Calu3 (cell line): ENCODE data around the gene NOL9. TPM values are rescaled to one million over a fixed set of nuclear protein-coding genes. Genes with fewer than 3 reads are reported as not detected.

ENCODE experiments used
- BruUV-seq: library from RNA; stranded (reverse); fragments of 400-500 nt; replicated peaks from 2 replicates; lab custom pipeline; 2021; lab: Mats Ljungman, UMichigan
- CTCF ChIA-PET: fragments of 300-600 bp; sonication (Branson Sonifier 250); formaldehyde crosslinking; loops from one replicate; lab custom pipeline; 2022; ENCODE audit warnings: antibody characterized with exemption; lab: Charles Lee
- DNase-seq: peaks from one replicate; pipeline ENCODE4 v3.0.0; 2022
- H3K27ac Mint-ChIP-seq: one replicate; pipeline ENCODE4 v1.8.0; 2022; ENCODE audit warnings: mixed read lengths; ENCODE audit not compliant: unreplicated experiment
- H3K27me3 Mint-ChIP-seq: one replicate; pipeline ENCODE4 v1.8.0; 2022; ENCODE audit warnings: mixed read lengths; ENCODE audit not compliant: unreplicated experiment
- H3K36me3 Mint-ChIP-seq: one replicate; pipeline ENCODE4 v1.8.0; 2022; ENCODE audit warnings: mild to moderate bottlenecking, moderate library complexity, mixed read lengths; ENCODE audit not compliant: insufficient read depth, unreplicated experiment
- H3K4me1 Mint-ChIP-seq: one replicate; pipeline ENCODE4 v1.8.0; 2022; ENCODE audit warnings: mild to moderate bottlenecking, low read depth, mixed read lengths; ENCODE audit not compliant: unreplicated experiment
- H3K4me3 Mint-ChIP-seq: one replicate; pipeline ENCODE4 v1.8.0; 2022; ENCODE audit warnings: mild to moderate bottlenecking, low read depth, moderate library complexity, mixed read lengths; ENCODE audit not compliant: unreplicated experiment
- H3K9me3 Mint-ChIP-seq: one replicate; pipeline ENCODE4 v1.8.0; 2022; ENCODE audit warnings: low read depth, mixed read lengths; ENCODE audit not compliant: unreplicated experiment
- intact Hi-C: fragments of 100-400 bp; cut with micrococcal nuclease; formaldehyde crosslinking; loops from one replicate; pipeline ENCODE4 v1.10.0; 2022; ENCODE audit not compliant: unreplicated experiment
- total RNA-seq: library from RNA; stranded (reverse); gene quantifications from 2 replicates; pipeline ENCODE4 v1.2.3, GENCODE V29; 2022
- TF ChIP-seq, protein P1 (sequence below): fragments of 200-600 bp; IDR thresholded peaks from one replicate; pipeline ENCODE4 v1.8.0; 2022; ENCODE audit warnings: antibody characterized with exemption; ENCODE audit not compliant: unreplicated experiment

NOL9 gene
- total RNA-seq, 1 experiment from 2014 or later, result 30.4 TPM

DNA sequence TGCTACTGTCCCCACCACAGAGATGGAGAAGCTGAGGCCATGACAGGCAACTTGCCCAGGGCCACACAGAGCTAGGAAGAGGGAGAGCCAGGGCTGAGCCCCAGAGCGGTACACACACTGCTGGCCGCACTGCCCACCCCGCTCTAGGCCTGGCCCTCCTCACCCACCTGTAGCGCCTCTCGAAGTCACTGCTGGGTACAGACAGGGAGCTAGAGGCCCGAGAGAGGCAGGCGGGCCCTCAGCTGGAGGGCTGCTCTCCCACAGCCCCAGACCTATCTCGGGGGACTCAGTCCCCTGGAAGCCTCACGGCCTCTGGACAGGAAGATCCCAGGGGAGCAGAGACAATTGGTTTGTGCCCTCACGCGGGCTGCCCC is 45.5 kb downstream of the NOL9 start:
- no peak for DNase-seq
- CTCF ChIA-PET, result no interaction called here
- Mint-ChIP-seq H3K27ac (no peak overlapping the region), H3K4me1 (no peaks in the 10 kb centered on the region), H3K27me3 (peaks cover 22% of the 10 kb centered on the region), H3K36me3 (peaks cover 5% of the 10 kb centered on the region), H3K4me3 (no peak overlapping the region), H3K9me3 (no peaks in the 10 kb centered on the region)
- TF ChIP-seq, protein P1, sequence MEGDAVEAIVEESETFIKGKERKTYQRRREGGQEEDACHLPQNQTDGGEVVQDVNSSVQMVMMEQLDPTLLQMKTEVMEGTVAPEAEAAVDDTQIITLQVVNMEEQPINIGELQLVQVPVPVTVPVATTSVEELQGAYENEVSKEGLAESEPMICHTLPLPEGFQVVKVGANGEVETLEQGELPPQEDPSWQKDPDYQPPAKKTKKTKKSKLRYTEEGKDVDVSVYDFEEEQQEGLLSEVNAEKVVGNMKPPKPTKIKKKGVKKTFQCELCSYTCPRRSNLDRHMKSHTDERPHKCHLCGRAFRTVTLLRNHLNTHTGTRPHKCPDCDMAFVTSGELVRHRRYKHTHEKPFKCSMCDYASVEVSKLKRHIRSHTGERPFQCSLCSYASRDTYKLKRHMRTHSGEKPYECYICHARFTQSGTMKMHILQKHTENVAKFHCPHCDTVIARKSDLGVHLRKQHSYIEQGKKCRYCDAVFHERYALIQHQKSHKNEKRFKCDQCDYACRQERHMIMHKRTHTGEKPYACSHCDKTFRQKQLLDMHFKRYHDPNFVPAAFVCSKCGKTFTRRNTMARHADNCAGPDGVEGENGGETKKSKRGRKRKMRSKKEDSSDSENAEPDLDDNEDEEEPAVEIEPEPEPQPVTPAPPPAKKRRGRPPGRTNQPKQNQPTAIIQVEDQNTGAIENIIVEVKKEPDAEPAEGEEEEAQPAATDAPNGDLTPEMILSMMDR, result no peak
- intact Hi-C loops, result no loop called here
- BruUV-seq, result no TSS peak

DNA sequence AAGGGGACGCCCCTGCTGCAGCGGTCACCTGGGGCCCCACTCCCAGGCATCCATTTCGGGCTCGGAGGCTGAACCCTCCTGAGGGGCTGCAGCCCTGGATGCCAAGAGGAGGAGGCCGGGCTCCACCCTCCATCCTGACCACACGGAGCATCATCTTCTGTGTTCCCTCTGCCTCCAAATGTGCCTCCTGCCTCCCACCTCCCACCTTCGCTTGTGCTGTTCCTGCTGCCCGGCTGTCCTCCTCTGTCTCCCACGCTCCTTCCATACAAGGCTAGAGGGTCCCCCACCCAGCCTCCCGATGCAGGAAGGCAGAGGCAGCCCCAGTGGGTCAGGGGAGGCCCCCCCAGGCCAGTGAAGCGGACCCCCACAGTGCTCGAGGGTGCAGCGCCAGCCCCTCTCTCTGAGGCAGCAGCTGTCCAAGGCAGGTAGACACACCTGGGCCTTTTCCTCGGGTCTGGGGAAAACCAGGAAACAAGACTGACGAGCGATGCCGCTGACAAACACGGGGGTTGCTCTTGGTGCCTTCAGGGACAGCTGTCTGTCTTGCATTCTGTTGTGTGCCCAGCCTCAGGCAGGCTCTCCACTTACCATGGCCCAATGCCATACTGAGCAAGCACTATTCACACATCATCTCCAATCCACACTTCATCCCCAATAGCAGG is 46.0 kb downstream of the NOL9 start:
- DNase-seq, result no peak
- Mint-ChIP-seq H3K4me1 (no peaks in the 10 kb centered on the region), H3K27ac (no peak overlapping the region), H3K36me3 (peaks cover 5% of the 10 kb centered on the region), H3K4me3 (no peak overlapping the region), H3K9me3 (no peaks in the 10 kb centered on the region), H3K27me3 (peaks cover 22% of the 10 kb centered on the region)
- no TSS peak for BruUV-seq
- CTCF ChIA-PET, result no interaction called here
- intact Hi-C loops, result no loop called here
- TF ChIP-seq, protein P1, result no peak

GRCh38 chr1:6507461-6507911 is 46.8 kb downstream of the NOL9 start:
- no TSS peak for BruUV-seq
- peaks cover 5% of the 10 kb centered on the region for H3K36me3 Mint-ChIP-seq
- CTCF ChIA-PET, result interaction anchor here (0.5 kb wide), 1 partner anchor 10 kb away, joined by 4 read pairs; no protein-coding TSS in a partner anchor
- no peaks in the 10 kb centered on the region for H3K9me3 Mint-ChIP-seq
- TF ChIP-seq, protein P1, result no peak
- H3K27me3 Mint-ChIP-seq, result peaks cover 22% of the 10 kb centered on the region
- H3K27ac Mint-ChIP-seq, result no peak overlapping the region
- DNase-seq, result no peak
- H3K4me3 Mint-ChIP-seq, result no peak overlapping the region
- H3K4me1 Mint-ChIP-seq, result no peaks in the 10 kb centered on the region
- intact Hi-C loops, result no loop called here

DNA sequence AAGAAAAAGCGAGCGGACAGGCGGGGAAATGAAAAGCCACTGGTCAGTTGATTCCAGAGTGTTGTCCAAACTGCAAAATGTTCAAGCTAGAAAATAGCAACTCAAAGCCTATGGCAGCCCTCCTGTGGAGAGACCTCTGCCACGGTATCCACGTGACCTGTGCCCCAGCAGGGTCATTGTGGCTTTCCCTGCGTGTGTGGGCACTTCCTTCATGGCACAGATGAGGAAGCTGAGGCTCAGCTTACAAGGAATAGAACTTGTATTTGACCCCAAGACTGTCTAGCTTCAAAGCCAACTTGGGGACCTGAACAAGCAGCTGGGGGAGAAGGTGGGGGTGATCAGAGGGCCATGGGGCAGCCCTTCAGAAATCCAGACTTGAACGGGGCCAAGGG is 47.3 kb downstream of the NOL9 start:
- Mint-ChIP-seq H3K27ac (no peak overlapping the region), H3K27me3 (peaks cover 22% of the 10 kb centered on the region)
- no TSS peak for BruUV-seq

More for the DNA sequence above, 47.3 kb downstream of the NOL9 start:
- Mint-ChIP-seq H3K9me3 (no peaks in the 10 kb centered on the region), H3K4me3 (no peak overlapping the region), H3K36me3 (peaks cover 5% of the 10 kb centered on the region), H3K4me1 (no peaks in the 10 kb centered on the region)
- TF ChIP-seq, protein P1, result no peak
- no peak for DNase-seq
- CTCF ChIA-PET, result interaction anchor here (0.5 kb wide), 1 partner anchor 10 kb away, joined by 4 read pairs; no protein-coding TSS in a partner anchor
- intact Hi-C loops, result no loop called here
